ENCODE data around the gene TMEM132E.

DNA sequence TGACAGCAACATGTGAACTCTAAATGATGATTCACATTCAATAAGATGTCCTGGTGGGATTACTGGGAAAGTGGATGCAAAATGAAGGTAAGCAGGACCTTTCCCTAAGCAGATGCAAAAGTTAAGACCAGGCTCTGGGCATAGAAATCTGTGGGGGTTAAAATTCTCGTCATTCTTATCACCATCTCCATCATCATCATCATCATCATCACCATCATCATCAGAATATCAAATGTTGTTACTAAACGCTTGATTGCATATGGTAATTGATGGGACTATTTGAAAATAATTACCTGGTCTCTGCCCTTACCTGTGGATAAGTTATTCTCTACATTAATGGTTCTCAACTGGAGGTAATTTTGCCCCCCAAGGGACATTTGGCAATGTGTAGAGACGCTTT is 41.9 kb upstream of the TMEM132E start:
- no peak for TF ChIP-seq EZH2phosphoT487 (IDR thresholded peaks at IDR 0.05; ENCODE audit: insufficient read depth, low read depth)
- no peak for TF ChIP-seq EZH2 (IDR thresholded peaks at IDR 0.05; ENCODE audit: insufficient read depth, poor library complexity, severe bottlenecking)
